Panc1 (cell line): ENCODE measurements around the gene PTRH1. TPM values are rescaled to one million over a fixed set of nuclear protein-coding genes. Genes with fewer than 3 reads are reported as not detected.

Experiments
- ATAC-seq: fragments of 200-7000 bp; cut with Tn5 transposase; 2 replicates; pipeline ENCODE4 v1.9.1; 2020; ENCODE audit warnings: mild to moderate bottlenecking, moderate library complexity
- BruUV-seq: library from RNA; stranded (reverse); fragments of 400-500 nt; replicated peaks from 2 replicates; lab custom pipeline; 2021; lab: Mats Ljungman, UMichigan
- CTCF ChIA-PET: fragments of 300-600 bp; sonication (Branson Sonifier 250); formaldehyde crosslinking; loops from one replicate; lab custom pipeline; 2022; ENCODE audit warnings: antibody characterized with exemption; lab: Charles Lee
- POLR2A ChIA-PET: fragments of 300-600 bp; sonication (Branson Sonifier 250); formaldehyde crosslinking; loops from one replicate; lab custom pipeline; 2022; ENCODE audit warnings: antibody characterized with exemption; lab: Charles Lee
- DNase-seq: peaks from one replicate; pipeline ENCODE4 v3.0.0-alpha.2; 2010; ENCODE audit warnings: low read depth, low spot score
- H3K27ac ChIP-seq: 2 replicates; pipeline ENCODE4 v1.5.1; 2011; ENCODE audit warnings: mild to moderate bottlenecking, low read length, inconsistent platforms
- H3K27me3 ChIP-seq: fragments of 200-500 bp; sonication (Bioruptor generic); 2 replicates; pipeline ENCODE4 v1.6.0; 2014; ENCODE audit warnings: low read length, inconsistent platforms; ENCODE audit not compliant: control insufficient read depth, insufficient read depth
- H3K36me3 ChIP-seq: fragments of 200-500 bp; sonication (Bioruptor generic); 2 replicates; pipeline ENCODE4 v1.5.1; 2014; ENCODE audit warnings: inconsistent platforms, mild to moderate bottlenecking, low read length, moderate library complexity; ENCODE audit not compliant: control insufficient read depth, insufficient read depth
- H3K4me1 ChIP-seq: 2 replicates; pipeline ENCODE4 v1.5.1; 2011; ENCODE audit warnings: inconsistent platforms, mild to moderate bottlenecking, low read length, moderate library complexity; ENCODE audit not compliant: control insufficient read depth, insufficient read depth
- H3K4me3 ChIP-seq, 2 experiments: 2 replicates each; pipeline ENCODE4 v1.5.1; 2011 to 2012; ENCODE audit warnings: low read depth in 2 of 2, low read length in 2 of 2, mild to moderate bottlenecking in 2 of 2, inconsistent platforms in 1 of 2, moderate library complexity in 1 of 2
- H3K9me3 ChIP-seq: fragments of 200-500 bp; sonication (Bioruptor generic); 2 replicates; pipeline ENCODE4 v1.5.1; 2014; ENCODE audit warnings: low read depth, mild to moderate bottlenecking, inconsistent platforms, low read length, moderate library complexity; ENCODE audit not compliant: control insufficient read depth, insufficient read depth
- POLR2AphosphoS5 ChIP-seq: IDR thresholded peaks from 2 replicates; pipeline ENCODE4 v1.6.1; 2012; ENCODE audit warnings: mild to moderate bottlenecking, low read depth, low read length, moderate library complexity
- SIN3A ChIP-seq: IDR thresholded peaks from 2 replicates; pipeline ENCODE4 v1.6.1; 2012; ENCODE audit warnings: low read depth, mild to moderate bottlenecking, low read length, moderate library complexity, borderline replicate concordance; ENCODE audit not compliant: insufficient read depth
- TCF7L2 ChIP-seq: IDR thresholded peaks from 2 replicates; pipeline ENCODE4 v1.6.1; 2011; ENCODE audit warnings: mild to moderate bottlenecking, low read depth, low read length, inconsistent platforms
- in situ Hi-C: cut with HindIII; loops from 2 replicates; pipeline ENCODE4 v1.10.0; 2016; ENCODE audit warnings: low sequenced_read_pairs, low pct_unique_long_range_greater_than_20kb
- intact Hi-C: fragments of 100-400 bp; cut with micrococcal nuclease; formaldehyde crosslinking; loops from one replicate; pipeline ENCODE4 v1.10.0; 2022; ENCODE audit not compliant: unreplicated experiment
- total RNA-seq: library from RNA; stranded (reverse); gene quantifications from one replicate; pipeline ENCODE4 v1.2.1, GENCODE V29; 2021; ENCODE audit not compliant: unreplicated experiment
- TF ChIP-seq, protein P1 (sequence below), 2 experiments: IDR thresholded peaks; 2 replicates each; pipeline ENCODE4 v1.6.1; 2011 to 2012; ENCODE audit warnings: low read depth in 2 of 2, control low read depth in 1 of 2, low read length in 1 of 2, mild to moderate bottlenecking in 1 of 2, moderate library complexity in 1 of 2; ENCODE audit not compliant: insufficient read depth in 1 of 2
- TF ChIP-seq, protein P2 (sequence below): fragments of 450-650 bp; IDR thresholded peaks from 2 replicates; pipeline ENCODE4 v1.5.1; 2017; ENCODE audit warnings: mild to moderate bottlenecking

The PTRH1 gene
- total RNA-seq, 1 experiment from 2014 or later: 13.8 TPM

DNA sequence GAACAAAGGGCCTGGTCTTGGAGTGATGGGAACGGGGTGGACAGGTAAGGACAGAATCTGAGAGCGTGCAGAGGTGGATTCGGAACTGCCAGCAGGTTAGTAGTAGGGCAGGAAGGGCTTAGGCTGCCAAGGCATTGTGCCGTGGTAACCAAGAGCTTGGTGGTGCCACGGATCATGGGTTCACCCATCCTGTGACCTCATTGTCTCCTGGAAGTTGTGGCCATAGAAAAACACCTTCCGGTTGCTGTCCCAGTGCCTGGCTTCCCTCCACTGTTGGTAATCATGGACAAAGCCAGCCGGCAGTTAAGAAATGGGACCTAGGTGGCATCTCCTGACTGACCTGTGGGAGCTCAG lies 51.2 kb downstream of the PTRH1 start:
- ChIA-PET CTCF (no interaction called here), POLR2A (no interaction called here)
- no TSS peak for BruUV-seq
- intact Hi-C loops (no loop called here), in situ Hi-C loops (no loop called here)
- Histone ChIP-seq H3K27me3 (no peaks in the 10 kb centered on the region), H3K36me3 (peaks cover 3% of the 10 kb centered on the region), H3K4me3 (no peak overlapping the region), H3K9me3 (no peaks in the 10 kb centered on the region), H3K4me1 (no peaks in the 10 kb centered on the region), H3K27ac (no peak overlapping the region)
- DNase-seq: no peak
- TF ChIP-seq, protein P1, sequence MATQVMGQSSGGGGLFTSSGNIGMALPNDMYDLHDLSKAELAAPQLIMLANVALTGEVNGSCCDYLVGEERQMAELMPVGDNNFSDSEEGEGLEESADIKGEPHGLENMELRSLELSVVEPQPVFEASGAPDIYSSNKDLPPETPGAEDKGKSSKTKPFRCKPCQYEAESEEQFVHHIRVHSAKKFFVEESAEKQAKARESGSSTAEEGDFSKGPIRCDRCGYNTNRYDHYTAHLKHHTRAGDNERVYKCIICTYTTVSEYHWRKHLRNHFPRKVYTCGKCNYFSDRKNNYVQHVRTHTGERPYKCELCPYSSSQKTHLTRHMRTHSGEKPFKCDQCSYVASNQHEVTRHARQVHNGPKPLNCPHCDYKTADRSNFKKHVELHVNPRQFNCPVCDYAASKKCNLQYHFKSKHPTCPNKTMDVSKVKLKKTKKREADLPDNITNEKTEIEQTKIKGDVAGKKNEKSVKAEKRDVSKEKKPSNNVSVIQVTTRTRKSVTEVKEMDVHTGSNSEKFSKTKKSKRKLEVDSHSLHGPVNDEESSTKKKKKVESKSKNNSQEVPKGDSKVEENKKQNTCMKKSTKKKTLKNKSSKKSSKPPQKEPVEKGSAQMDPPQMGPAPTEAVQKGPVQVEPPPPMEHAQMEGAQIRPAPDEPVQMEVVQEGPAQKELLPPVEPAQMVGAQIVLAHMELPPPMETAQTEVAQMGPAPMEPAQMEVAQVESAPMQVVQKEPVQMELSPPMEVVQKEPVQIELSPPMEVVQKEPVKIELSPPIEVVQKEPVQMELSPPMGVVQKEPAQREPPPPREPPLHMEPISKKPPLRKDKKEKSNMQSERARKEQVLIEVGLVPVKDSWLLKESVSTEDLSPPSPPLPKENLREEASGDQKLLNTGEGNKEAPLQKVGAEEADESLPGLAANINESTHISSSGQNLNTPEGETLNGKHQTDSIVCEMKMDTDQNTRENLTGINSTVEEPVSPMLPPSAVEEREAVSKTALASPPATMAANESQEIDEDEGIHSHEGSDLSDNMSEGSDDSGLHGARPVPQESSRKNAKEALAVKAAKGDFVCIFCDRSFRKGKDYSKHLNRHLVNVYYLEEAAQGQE (IDR thresholded peaks at IDR 0.05; ENCODE audit: insufficient read depth in 1 of 2, low read depth in 2 of 2, low read length in 1 of 2): no peak
- TF ChIP-seq, protein P2, sequence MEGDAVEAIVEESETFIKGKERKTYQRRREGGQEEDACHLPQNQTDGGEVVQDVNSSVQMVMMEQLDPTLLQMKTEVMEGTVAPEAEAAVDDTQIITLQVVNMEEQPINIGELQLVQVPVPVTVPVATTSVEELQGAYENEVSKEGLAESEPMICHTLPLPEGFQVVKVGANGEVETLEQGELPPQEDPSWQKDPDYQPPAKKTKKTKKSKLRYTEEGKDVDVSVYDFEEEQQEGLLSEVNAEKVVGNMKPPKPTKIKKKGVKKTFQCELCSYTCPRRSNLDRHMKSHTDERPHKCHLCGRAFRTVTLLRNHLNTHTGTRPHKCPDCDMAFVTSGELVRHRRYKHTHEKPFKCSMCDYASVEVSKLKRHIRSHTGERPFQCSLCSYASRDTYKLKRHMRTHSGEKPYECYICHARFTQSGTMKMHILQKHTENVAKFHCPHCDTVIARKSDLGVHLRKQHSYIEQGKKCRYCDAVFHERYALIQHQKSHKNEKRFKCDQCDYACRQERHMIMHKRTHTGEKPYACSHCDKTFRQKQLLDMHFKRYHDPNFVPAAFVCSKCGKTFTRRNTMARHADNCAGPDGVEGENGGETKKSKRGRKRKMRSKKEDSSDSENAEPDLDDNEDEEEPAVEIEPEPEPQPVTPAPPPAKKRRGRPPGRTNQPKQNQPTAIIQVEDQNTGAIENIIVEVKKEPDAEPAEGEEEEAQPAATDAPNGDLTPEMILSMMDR: no peak
- TF ChIP-seq POLR2AphosphoS5 (no peak), TCF7L2 (no peak), SIN3A (no peak)
- no peak for ATAC-seq

Other genes with a start within 250 kb of the PTRH1 start
- gene STXBP1, start 103.4 kb downstream of the PTRH1 start, total RNA-seq: 67.5 TPM
- gene CFAP157, start 8.7 kb downstream of the PTRH1 start, total RNA-seq: not detected
- gene TTC16, start 416 bp upstream of the PTRH1 start, total RNA-seq: 0.05 TPM
- gene TOR2A, start 19.6 kb upstream of the PTRH1 start, total RNA-seq: 8.2 TPM
- 0.49 TPM for gene SH2D3C, start 63.0 kb upstream of the PTRH1 start, total RNA-seq
- gene CDK9, start 70.4 kb upstream of the PTRH1 start, total RNA-seq: 48.7 TPM
- 56.5 TPM for gene FPGS, start 87.2 kb upstream of the PTRH1 start, total RNA-seq
- 25.1 TPM for gene ENG, start 139.0 kb upstream of the PTRH1 start, total RNA-seq
- 62.1 TPM for gene AK1, start 162.0 kb upstream of the PTRH1 start, total RNA-seq
- 50.2 TPM for gene ST6GALNAC6, start 183.9 kb upstream of the PTRH1 start, total RNA-seq
- gene ST6GALNAC4, start 201.4 kb upstream of the PTRH1 start, total RNA-seq: 38.0 TPM
- 7.8 TPM for gene PIP5KL1, start 215.1 kb upstream of the PTRH1 start, total RNA-seq
- gene DPM2, start 222.2 kb upstream of the PTRH1 start, total RNA-seq: 58.7 TPM